Measurements from ENCODE around the gene PLA2G3. TPM values are rescaled to one million over a fixed set of nuclear protein-coding genes. Genes with fewer than 3 reads are reported as not detected.

The PLA2G3 gene
- total RNA-seq, 1 experiment from 2014 or later: 21.5 TPM

GRCh38 chr22:31136155-31136554, 4.2 kb downstream of the PLA2G3 start:
- no peak overlapping the region for H3K4me3 ChIP-seq (ENCODE audit: low read depth, low read length, poor library complexity, severe bottlenecking)
- POLR2A ChIA-PET (ENCODE audit: low non-redundant PET): no interaction called here
- intact Hi-C loops (cut with micrococcal nuclease; ENCODE audit: unreplicated experiment): no loop called here
- TF ChIP-seq, protein P1, sequence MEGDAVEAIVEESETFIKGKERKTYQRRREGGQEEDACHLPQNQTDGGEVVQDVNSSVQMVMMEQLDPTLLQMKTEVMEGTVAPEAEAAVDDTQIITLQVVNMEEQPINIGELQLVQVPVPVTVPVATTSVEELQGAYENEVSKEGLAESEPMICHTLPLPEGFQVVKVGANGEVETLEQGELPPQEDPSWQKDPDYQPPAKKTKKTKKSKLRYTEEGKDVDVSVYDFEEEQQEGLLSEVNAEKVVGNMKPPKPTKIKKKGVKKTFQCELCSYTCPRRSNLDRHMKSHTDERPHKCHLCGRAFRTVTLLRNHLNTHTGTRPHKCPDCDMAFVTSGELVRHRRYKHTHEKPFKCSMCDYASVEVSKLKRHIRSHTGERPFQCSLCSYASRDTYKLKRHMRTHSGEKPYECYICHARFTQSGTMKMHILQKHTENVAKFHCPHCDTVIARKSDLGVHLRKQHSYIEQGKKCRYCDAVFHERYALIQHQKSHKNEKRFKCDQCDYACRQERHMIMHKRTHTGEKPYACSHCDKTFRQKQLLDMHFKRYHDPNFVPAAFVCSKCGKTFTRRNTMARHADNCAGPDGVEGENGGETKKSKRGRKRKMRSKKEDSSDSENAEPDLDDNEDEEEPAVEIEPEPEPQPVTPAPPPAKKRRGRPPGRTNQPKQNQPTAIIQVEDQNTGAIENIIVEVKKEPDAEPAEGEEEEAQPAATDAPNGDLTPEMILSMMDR (conservative IDR thresholded peaks at IDR 0.05; ENCODE audit: low read depth, low read length): no peak
- no peak for TF ChIP-seq EZH2 (IDR thresholded peaks at IDR 0.05; ENCODE audit: borderline replicate concordance, low read depth, low read length, poor library complexity, severe bottlenecking)
- CTCF ChIA-PET: no interaction called here
- H3K4me1 ChIP-seq (ENCODE audit: insufficient read depth, low read length, poor library complexity, severe bottlenecking): peaks cover 14% of the 10 kb centered on the region
- no peak for DNase-seq (ENCODE audit: low spot score)
- H3K36me3 ChIP-seq (ENCODE audit: insufficient read depth, low read length, poor library complexity, severe bottlenecking): peaks cover 54% of the 10 kb centered on the region
- no peak overlapping the region for H3K27ac ChIP-seq (ENCODE audit: low read depth, low read length, poor library complexity, severe bottlenecking)
- H3K9me3 ChIP-seq (ENCODE audit: low read depth, low read length, poor library complexity, severe bottlenecking): no peaks in the 10 kb centered on the region
- BruUV-seq (replicated peaks): no TSS peak
- no peaks in the 10 kb centered on the region for H3K27me3 ChIP-seq (replicated peaks; ENCODE audit: insufficient read depth, low read depth, low read length, poor library complexity)

DNA sequence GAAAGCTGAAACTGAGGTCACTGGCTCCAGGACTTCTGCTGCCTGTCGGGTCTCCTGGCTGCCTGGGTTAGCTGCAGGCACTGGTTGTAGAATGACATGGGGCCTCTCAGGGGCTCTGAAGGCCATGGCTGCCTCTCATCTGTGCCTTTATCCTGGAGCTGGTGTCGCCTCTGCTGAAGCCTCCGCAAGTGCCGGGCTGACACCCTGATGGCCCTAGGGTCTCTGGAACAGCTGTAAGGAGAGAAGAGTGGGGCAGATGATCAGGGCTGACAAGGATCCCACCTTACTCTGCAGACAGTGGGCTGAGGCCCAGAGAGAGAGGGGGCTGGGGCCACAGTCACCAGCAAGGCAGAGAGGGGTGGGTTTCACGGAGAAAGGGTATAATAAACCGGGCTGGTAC, 4.6 kb downstream of the PLA2G3 start:
- Histone ChIP-seq H3K4me3 (ENCODE audit: low read depth, low read length, poor library complexity, severe bottlenecking) (no peak overlapping the region), H3K9me3 (ENCODE audit: low read depth, low read length, poor library complexity, severe bottlenecking) (no peaks in the 10 kb centered on the region), H3K4me1 (ENCODE audit: insufficient read depth, low read length, poor library complexity, severe bottlenecking) (peaks cover 10% of the 10 kb centered on the region), H3K27me3 (replicated peaks; ENCODE audit: insufficient read depth, low read depth, low read length, poor library complexity) (no peaks in the 10 kb centered on the region), H3K27ac (ENCODE audit: low read depth, low read length, poor library complexity, severe bottlenecking) (no peak overlapping the region), H3K36me3 (ENCODE audit: insufficient read depth, low read length, poor library complexity, severe bottlenecking) (peaks cover 54% of the 10 kb centered on the region)
- intact Hi-C loops (cut with micrococcal nuclease; ENCODE audit: unreplicated experiment): no loop called here
- no peak for DNase-seq (ENCODE audit: low spot score)
- TF ChIP-seq, protein P1 (conservative IDR thresholded peaks at IDR 0.05; ENCODE audit: low read depth, low read length): no peak
- TF ChIP-seq EZH2 (IDR thresholded peaks at IDR 0.05; ENCODE audit: borderline replicate concordance, low read depth, low read length, poor library complexity, severe bottlenecking): no peak
- ChIA-PET CTCF (no interaction called here), POLR2A (ENCODE audit: low non-redundant PET) (no interaction called here)
- BruUV-seq (replicated peaks): no TSS peak

- no peak for DNase-seq (ENCODE audit: low spot score)
- TF ChIP-seq EZH2 (IDR thresholded peaks at IDR 0.05; ENCODE audit: borderline replicate concordance, low read depth, low read length, poor library complexity, severe bottlenecking): no peak
- TF ChIP-seq, protein P1 (conservative IDR thresholded peaks at IDR 0.05; ENCODE audit: low read depth, low read length): no peak
- CTCF ChIA-PET: interaction anchor here (0.6 kb wide), 1 partner anchor 283 kb away, joined by 3 read pairs; no protein-coding TSS in a partner anchor
- BruUV-seq (replicated peaks): no TSS peak
- POLR2A ChIA-PET (ENCODE audit: low non-redundant PET): no interaction called here
- Histone ChIP-seq H3K27ac (ENCODE audit: low read depth, low read length, poor library complexity, severe bottlenecking) (no peak overlapping the region), H3K27me3 (replicated peaks; ENCODE audit: insufficient read depth, low read depth, low read length, poor library complexity) (no peaks in the 10 kb centered on the region), H3K4me1 (ENCODE audit: insufficient read depth, low read length, poor library complexity, severe bottlenecking) (peaks cover 6% of the 10 kb centered on the region), H3K9me3 (ENCODE audit: low read depth, low read length, poor library complexity, severe bottlenecking) (no peaks in the 10 kb centered on the region), H3K4me3 (ENCODE audit: low read depth, low read length, poor library complexity, severe bottlenecking) (no peak overlapping the region), H3K36me3 (ENCODE audit: insufficient read depth, low read length, poor library complexity, severe bottlenecking) (peaks cover 54% of the 10 kb centered on the region)
- intact Hi-C loops (cut with micrococcal nuclease; ENCODE audit: unreplicated experiment): no loop called here
Observed at GRCh38 chr22:31134688-31135087, 5.6 kb downstream of the PLA2G3 start.
